HEK293 (cell line): ENCODE results near the gene DCAF15.

Experiments
- ZNF19 ChIP-seq: fragments of 450-650 bp; formaldehyde crosslinking; IDR thresholded peaks from 2 replicates; pipeline ENCODE4; 2016; ENCODE audit warnings: missing biosample characterization, missing genetic modification characterization, low read depth
- ZNF670 ChIP-seq: fragments of 450-650 bp; formaldehyde crosslinking; IDR thresholded peaks from 2 replicates; pipeline ENCODE4 v1.5.1; 2016; ENCODE audit warnings: missing biosample characterization, missing genetic modification characterization, low read depth
- TF ChIP-seq, protein P1 (sequence below): fragments of 450-650 bp; formaldehyde crosslinking; IDR thresholded peaks from 2 replicates; pipeline ENCODE4 v1.5.1; 2016; ENCODE audit warnings: missing biosample characterization, missing genetic modification characterization, low read depth
- TF ChIP-seq, protein P2 (sequence below): fragments of 450-650 bp; formaldehyde crosslinking; IDR thresholded peaks from 2 replicates; pipeline ENCODE4 v1.5.1; 2016; ENCODE audit warnings: missing biosample characterization, missing genetic modification characterization
- TF ChIP-seq, protein P3 (sequence below): fragments of 450-650 bp; formaldehyde crosslinking; IDR thresholded peaks from 2 replicates; pipeline ENCODE4 v1.5.1; 2016; ENCODE audit warnings: missing biosample characterization, missing genetic modification characterization
- TF ChIP-seq, protein P4 (sequence below): fragments of 450-650 bp; formaldehyde crosslinking; IDR thresholded peaks from 2 replicates; pipeline ENCODE4 v1.5.1; 2016; ENCODE audit warnings: missing biosample characterization, missing genetic modification characterization
- TF ChIP-seq, protein P5 (sequence below): fragments of 450-650 bp; formaldehyde crosslinking; IDR thresholded peaks from 2 replicates; pipeline ENCODE4 v1.5.1; 2016; ENCODE audit warnings: missing biosample characterization, missing genetic modification characterization, low read depth
- TF ChIP-seq, protein P6 (sequence below): fragments of 450-650 bp; formaldehyde crosslinking; IDR thresholded peaks from 2 replicates; pipeline ENCODE4 v1.5.1; 2016; ENCODE audit warnings: missing biosample characterization, missing genetic modification characterization
- TF ChIP-seq, protein P7 (sequence below): fragments of 450-650 bp; formaldehyde crosslinking; IDR thresholded peaks from 2 replicates; pipeline ENCODE4 v1.5.1; 2016; ENCODE audit warnings: missing biosample characterization, missing genetic modification characterization, borderline replicate concordance

DNA sequence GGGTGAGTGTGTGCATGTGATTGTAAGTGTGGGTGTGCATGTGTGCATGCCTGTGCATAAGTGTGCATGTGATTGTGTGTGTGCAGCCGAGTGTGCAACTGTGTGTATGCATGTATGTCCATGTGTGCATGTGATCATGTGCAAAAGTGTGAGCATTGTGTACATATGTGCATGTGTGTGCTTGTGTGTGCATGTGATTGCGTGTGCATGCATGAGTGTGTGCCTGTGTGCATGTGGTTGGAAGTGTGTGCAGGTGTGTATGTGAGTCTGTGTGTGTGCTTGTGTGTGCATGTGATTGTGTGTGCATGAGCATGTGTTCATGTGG lies 17.6 kb upstream of the DCAF15 start:
- TF ChIP-seq, protein P1, sequence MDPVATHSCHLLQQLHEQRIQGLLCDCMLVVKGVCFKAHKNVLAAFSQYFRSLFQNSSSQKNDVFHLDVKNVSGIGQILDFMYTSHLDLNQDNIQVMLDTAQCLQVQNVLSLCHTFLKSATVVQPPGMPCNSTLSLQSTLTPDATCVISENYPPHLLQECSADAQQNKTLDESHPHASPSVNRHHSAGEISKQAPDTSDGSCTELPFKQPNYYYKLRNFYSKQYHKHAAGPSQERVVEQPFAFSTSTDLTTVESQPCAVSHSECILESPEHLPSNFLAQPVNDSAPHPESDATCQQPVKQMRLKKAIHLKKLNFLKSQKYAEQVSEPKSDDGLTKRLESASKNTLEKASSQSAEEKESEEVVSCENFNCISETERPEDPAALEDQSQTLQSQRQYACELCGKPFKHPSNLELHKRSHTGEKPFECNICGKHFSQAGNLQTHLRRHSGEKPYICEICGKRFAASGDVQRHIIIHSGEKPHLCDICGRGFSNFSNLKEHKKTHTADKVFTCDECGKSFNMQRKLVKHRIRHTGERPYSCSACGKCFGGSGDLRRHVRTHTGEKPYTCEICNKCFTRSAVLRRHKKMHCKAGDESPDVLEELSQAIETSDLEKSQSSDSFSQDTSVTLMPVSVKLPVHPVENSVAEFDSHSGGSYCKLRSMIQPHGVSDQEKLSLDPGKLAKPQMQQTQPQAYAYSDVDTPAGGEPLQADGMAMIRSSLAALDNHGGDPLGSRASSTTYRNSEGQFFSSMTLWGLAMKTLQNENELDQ (tag by site-specific recombination), result no peak
- TF ChIP-seq, protein P2, sequence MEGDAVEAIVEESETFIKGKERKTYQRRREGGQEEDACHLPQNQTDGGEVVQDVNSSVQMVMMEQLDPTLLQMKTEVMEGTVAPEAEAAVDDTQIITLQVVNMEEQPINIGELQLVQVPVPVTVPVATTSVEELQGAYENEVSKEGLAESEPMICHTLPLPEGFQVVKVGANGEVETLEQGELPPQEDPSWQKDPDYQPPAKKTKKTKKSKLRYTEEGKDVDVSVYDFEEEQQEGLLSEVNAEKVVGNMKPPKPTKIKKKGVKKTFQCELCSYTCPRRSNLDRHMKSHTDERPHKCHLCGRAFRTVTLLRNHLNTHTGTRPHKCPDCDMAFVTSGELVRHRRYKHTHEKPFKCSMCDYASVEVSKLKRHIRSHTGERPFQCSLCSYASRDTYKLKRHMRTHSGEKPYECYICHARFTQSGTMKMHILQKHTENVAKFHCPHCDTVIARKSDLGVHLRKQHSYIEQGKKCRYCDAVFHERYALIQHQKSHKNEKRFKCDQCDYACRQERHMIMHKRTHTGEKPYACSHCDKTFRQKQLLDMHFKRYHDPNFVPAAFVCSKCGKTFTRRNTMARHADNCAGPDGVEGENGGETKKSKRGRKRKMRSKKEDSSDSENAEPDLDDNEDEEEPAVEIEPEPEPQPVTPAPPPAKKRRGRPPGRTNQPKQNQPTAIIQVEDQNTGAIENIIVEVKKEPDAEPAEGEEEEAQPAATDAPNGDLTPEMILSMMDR (tag by site-specific recombination), result no peak
- TF ChIP-seq ZNF19 (no peak), ZNF670 (tag by site-specific recombination) (no peak)
- TF ChIP-seq, protein P3, sequence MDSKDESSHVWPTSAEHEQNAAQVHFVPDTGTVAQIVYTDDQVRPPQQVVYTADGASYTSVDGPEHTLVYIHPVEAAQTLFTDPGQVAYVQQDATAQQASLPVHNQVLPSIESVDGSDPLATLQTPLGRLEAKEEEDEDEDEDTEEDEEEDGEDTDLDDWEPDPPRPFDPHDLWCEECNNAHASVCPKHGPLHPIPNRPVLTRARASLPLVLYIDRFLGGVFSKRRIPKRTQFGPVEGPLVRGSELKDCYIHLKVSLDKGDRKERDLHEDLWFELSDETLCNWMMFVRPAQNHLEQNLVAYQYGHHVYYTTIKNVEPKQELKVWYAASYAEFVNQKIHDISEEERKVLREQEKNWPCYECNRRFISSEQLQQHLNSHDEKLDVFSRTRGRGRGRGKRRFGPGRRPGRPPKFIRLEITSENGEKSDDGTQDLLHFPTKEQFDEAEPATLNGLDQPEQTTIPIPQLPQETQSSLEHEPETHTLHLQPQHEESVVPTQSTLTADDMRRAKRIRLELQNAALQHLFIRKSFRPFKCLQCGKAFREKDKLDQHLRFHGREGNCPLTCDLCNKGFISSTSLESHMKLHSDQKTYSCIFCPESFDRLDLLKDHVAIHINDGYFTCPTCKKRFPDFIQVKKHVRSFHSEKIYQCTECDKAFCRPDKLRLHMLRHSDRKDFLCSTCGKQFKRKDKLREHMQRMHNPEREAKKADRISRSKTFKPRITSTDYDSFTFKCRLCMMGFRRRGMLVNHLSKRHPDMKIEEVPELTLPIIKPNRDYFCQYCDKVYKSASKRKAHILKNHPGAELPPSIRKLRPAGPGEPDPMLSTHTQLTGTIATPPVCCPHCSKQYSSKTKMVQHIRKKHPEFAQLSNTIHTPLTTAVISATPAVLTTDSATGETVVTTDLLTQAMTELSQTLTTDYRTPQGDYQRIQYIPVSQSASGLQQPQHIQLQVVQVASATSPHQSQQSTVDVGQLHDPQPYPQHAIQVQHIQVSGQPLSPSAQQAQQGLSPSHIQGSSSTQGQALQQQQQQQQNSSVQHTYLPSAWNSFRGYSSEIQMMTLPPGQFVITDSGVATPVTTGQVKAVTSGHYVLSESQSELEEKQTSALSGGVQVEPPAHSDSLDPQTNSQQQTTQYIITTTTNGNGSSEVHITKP, result no peak
- TF ChIP-seq, protein P4, sequence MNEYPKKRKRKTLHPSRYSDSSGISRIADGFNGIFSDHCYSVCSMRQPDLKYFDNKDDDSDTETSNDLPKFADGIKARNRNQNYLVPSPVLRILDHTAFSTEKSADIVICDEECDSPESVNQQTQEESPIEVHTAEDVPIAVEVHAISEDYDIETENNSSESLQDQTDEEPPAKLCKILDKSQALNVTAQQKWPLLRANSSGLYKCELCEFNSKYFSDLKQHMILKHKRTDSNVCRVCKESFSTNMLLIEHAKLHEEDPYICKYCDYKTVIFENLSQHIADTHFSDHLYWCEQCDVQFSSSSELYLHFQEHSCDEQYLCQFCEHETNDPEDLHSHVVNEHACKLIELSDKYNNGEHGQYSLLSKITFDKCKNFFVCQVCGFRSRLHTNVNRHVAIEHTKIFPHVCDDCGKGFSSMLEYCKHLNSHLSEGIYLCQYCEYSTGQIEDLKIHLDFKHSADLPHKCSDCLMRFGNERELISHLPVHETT, result no peak
- TF ChIP-seq, protein P5, sequence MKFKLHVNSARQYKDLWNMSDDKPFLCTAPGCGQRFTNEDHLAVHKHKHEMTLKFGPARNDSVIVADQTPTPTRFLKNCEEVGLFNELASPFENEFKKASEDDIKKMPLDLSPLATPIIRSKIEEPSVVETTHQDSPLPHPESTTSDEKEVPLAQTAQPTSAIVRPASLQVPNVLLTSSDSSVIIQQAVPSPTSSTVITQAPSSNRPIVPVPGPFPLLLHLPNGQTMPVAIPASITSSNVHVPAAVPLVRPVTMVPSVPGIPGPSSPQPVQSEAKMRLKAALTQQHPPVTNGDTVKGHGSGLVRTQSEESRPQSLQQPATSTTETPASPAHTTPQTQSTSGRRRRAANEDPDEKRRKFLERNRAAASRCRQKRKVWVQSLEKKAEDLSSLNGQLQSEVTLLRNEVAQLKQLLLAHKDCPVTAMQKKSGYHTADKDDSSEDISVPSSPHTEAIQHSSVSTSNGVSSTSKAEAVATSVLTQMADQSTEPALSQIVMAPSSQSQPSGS, result no peak
- TF ChIP-seq, protein P6, sequence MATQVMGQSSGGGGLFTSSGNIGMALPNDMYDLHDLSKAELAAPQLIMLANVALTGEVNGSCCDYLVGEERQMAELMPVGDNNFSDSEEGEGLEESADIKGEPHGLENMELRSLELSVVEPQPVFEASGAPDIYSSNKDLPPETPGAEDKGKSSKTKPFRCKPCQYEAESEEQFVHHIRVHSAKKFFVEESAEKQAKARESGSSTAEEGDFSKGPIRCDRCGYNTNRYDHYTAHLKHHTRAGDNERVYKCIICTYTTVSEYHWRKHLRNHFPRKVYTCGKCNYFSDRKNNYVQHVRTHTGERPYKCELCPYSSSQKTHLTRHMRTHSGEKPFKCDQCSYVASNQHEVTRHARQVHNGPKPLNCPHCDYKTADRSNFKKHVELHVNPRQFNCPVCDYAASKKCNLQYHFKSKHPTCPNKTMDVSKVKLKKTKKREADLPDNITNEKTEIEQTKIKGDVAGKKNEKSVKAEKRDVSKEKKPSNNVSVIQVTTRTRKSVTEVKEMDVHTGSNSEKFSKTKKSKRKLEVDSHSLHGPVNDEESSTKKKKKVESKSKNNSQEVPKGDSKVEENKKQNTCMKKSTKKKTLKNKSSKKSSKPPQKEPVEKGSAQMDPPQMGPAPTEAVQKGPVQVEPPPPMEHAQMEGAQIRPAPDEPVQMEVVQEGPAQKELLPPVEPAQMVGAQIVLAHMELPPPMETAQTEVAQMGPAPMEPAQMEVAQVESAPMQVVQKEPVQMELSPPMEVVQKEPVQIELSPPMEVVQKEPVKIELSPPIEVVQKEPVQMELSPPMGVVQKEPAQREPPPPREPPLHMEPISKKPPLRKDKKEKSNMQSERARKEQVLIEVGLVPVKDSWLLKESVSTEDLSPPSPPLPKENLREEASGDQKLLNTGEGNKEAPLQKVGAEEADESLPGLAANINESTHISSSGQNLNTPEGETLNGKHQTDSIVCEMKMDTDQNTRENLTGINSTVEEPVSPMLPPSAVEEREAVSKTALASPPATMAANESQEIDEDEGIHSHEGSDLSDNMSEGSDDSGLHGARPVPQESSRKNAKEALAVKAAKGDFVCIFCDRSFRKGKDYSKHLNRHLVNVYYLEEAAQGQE (tag by site-specific recombination), result no peak
- TF ChIP-seq, protein P7, sequence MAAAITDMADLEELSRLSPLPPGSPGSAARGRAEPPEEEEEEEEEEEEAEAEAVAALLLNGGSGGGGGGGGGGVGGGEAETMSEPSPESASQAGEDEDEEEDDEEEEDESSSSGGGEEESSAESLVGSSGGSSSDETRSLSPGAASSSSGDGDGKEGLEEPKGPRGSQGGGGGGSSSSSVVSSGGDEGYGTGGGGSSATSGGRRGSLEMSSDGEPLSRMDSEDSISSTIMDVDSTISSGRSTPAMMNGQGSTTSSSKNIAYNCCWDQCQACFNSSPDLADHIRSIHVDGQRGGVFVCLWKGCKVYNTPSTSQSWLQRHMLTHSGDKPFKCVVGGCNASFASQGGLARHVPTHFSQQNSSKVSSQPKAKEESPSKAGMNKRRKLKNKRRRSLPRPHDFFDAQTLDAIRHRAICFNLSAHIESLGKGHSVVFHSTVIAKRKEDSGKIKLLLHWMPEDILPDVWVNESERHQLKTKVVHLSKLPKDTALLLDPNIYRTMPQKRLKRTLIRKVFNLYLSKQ, result no peak
